Measurements from ENCODE around the gene THAP11.
A peak's percentile ranks its signal among the peaks of the same experiment; 100 is the strongest.
"Not testable (repeated sequence)": the region's sequence is repeated elsewhere in the genome, so short reads cannot be mapped to it uniquely, and the experiment has no call there.

THAP11 gene

DNA sequence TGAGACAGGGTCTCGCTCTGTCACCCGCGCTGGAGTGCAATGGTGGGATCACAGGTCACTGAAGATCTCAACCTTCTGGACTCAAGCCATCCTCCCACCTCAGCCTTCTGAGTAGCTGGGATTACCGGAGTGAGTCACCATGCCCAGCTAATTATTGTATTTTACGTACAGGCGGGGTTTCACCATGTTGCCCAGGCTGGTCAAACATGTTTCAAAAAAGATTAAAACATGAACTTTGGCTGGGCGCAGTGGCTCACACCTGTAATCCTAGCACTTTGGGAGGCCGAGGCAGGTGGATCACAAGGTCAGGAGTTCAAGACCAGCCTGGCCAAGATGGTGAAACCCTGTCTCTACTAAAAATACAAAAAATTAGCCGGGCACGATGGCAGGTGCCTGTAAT, 4.9 kb upstream of the THAP11 start:
- not testable (repeated sequence) for DNase-seq

DNA sequence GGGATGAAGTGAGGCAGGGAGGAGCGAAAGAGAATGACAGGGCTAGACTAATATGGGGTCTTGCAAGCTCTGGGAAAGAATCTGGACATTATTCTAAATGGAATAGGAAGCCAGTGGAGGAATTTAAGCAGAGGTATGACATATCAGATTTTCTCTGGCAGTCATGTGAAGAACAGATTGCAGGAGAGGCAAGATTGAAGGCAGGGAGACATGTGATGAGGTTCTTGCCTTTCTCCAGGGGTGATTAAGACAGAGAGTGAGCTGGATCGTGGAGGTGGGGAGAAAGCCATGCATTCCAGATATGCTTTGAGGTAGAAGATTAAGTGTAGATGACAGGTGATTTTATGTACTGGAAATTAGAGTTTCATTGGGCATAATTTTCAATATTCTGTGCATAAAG, 4.3 kb upstream of the THAP11 start:
- DNase-seq = no peak

GRCh38 chr16:67841198-67841815, 813 bp upstream of the THAP11 start:
- DNase-seq = no peak

GRCh38 chr16:67842509-67843342, 606 bp downstream of the THAP11 start:
- DNase-seq = peak; percentile 35 to 71

GRCh38 chr16:67843343-67843765, 1.2 kb downstream of the THAP11 start:
- no peak for DNase-seq

DNA sequence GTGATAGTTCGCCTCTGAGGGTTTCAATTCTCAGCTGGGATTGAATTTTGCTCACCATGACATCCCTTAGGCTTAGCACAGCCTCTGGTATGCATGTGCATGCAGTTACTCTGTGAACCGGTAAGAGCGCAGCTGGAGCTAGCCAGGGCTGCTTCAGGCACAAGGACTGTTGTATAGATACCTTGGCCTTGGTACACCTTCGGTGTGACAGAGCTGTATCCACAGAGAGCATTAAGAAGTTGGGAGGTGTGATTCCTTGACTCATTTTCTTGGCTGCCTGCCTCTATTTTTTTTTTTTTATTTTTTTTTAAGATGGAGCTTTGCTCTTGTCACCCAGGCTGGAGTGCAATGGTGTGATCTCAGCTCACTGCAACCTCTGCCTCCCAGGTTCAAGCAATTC, 2.4 kb downstream of the THAP11 start:
- DNase-seq = no peak

- peak; percentile 29 to 50 for DNase-seq
Observed at GRCh38 chr16:67845291-67846062, 3.4 kb downstream of the THAP11 start.

DNA sequence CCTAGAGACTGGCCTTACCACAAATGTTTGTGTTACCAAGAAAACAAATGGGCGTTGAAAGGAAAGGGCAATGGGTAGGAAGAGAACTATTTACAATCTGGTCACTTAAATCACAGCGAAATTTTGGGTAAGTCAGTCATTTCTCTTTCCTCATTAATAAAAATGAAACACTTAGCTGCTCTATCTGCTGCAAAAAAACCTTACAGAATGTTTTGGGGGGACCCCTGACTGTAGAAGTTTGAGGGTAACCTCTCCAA, 3.9 kb downstream of the THAP11 start:
- DNase-seq = no peak

- peak; percentile 94 to 95 for DNase-seq
Observed at GRCh38 chr16:67846320-67847063, 4.4 kb downstream of the THAP11 start, which contains the start of gene NUTF2. Gene NUTF2, plus strand, starts transcription at chr16:67846933. Its CDS starts 18,198 bp downstream, at chr16:67865131.

GRCh38 chr16:67847064-67847861, 5.1 kb downstream of the THAP11 start, which contains the start of gene CENPT:
Gene CENPT, minus strand, starts transcription at chr16:67847693. Its CDS starts 13,834 bp downstream, at chr16:67833859.
- peak; percentile 36 to 72 for DNase-seq

- no peak for DNase-seq
Observed at GRCh38 chr16:67848118-67848517, 6.0 kb downstream of the THAP11 start.

DNA sequence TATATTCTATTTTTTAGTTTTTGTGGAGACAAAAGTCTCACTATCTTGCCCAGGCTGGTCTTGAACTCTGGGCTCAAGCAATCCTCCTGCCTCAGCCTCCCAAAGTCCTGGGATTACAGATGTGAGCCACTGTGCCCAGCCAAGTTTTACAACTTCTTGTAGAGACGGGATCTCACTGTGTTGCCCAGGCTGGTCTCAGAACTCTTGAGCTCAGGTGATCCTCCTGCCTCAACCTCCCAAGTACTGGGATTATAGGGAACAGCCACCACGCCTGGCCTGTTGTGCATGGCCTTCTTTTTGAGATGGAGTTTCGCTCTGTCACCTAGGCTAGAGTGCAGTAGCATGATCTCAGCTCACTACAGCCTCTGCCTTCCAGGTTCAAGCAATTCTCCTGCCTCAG, 11.6 kb downstream of the THAP11 start:
- no peak for DNase-seq

- DNase-seq = no peak
Observed at GRCh38 chr16:67855789-67856188, 13.7 kb downstream of the THAP11 start.

GRCh38 chr16:67856927-67857546, 14.9 kb downstream of the THAP11 start:
- no peak for DNase-seq

- DNase-seq = peak; percentile 97
Observed at GRCh38 chr16:67857547-67858233, 15.6 kb downstream of the THAP11 start.

GRCh38 chr16:67858500-67858899, 16.4 kb downstream of the THAP11 start:
- DNase-seq = peak; percentile 31 to 51

- DNase-seq = peak; percentile 20 to 30
Observed at GRCh38 chr16:67860589-67861398, 18.7 kb downstream of the THAP11 start.

- DNase-seq = no peak
Observed at GRCh38 chr16:67861877-67862276, 19.8 kb downstream of the THAP11 start.

Data from inflammatory macrophage (primary cell).